WTC11 (cell line): ENCODE data around the gene ADK. TPM values are rescaled to one million over a fixed set of nuclear protein-coding genes. Genes with fewer than 3 reads are reported as not detected.

Experiments
- ATAC-seq: fragments of 200-7000 bp; cut with Tn5 transposase; 2 replicates; pipeline ENCODE4 v1.10.0; 2021; ENCODE audit warnings: mild to moderate bottlenecking, moderate library complexity
- CTCF ChIA-PET: fragments of 300-600 bp; sonication (Branson Sonifier 250); formaldehyde crosslinking; loops from one replicate; lab custom pipeline; 2021; ENCODE audit warnings: antibody characterized with exemption; lab: Charles Lee
- POLR2A ChIA-PET: fragments of 350-600 bp; sonication (Branson Sonifier 250); formaldehyde crosslinking; loops from one replicate; lab custom pipeline; 2021; ENCODE audit warnings: antibody characterized with exemption; lab: Charles Lee
- DNase-seq: peaks from one replicate; pipeline ENCODE4 v3.0.0; 2021; ENCODE audit warnings: low spot score
- H3K27ac Mint-ChIP-seq: 2 replicates; pipeline ENCODE4 v1.8.0; 2021; ENCODE audit warnings: mixed read lengths
- H3K27me3 Mint-ChIP-seq: 2 replicates; pipeline ENCODE4 v1.8.0; 2021; ENCODE audit warnings: low read depth, mild to moderate bottlenecking, moderate library complexity, mixed read lengths
- H3K36me3 Mint-ChIP-seq: 2 replicates; pipeline ENCODE4 v1.8.0; 2021; ENCODE audit warnings: mixed read lengths
- H3K4me1 Mint-ChIP-seq: 2 replicates; pipeline ENCODE4 v1.8.0; 2022; ENCODE audit warnings: mixed read lengths
- H3K4me3 Mint-ChIP-seq: 2 replicates; pipeline ENCODE4 v1.8.0; 2021; ENCODE audit warnings: mild to moderate bottlenecking, moderate library complexity, mixed read lengths
- H3K9me3 Mint-ChIP-seq: 2 replicates; pipeline ENCODE4 v1.8.0; 2021; ENCODE audit warnings: mixed read lengths
- AR ChIP-seq: fragments of 250-450 bp; sonication (Bioruptor Pico); IDR thresholded peaks from 2 replicates; pipeline ENCODE4 v1.9.0; 2021; ENCODE audit warnings: mild to moderate bottlenecking
- ATF1 ChIP-seq: sonication (generic); formaldehyde crosslinking; IDR thresholded peaks from 2 replicates; pipeline ENCODE4 v1.8.1; 2023; ENCODE audit warnings: mild to moderate bottlenecking, moderate library complexity, missing genetic modification reagents
- ATF6 ChIP-seq: sonication (generic); formaldehyde crosslinking; IDR thresholded peaks from 2 replicates; pipeline ENCODE4 v1.8.1; 2023; ENCODE audit warnings: mild to moderate bottlenecking, missing genetic modification reagents
- CREB1 ChIP-seq: sonication (generic); formaldehyde crosslinking; IDR thresholded peaks from 2 replicates; pipeline ENCODE4 v1.8.0; 2023; ENCODE audit warnings: mild to moderate bottlenecking, missing genetic modification reagents
- CTCF ChIP-seq: fragments of 200-600 bp; IDR thresholded peaks from 2 replicates; pipeline ENCODE4 v1.8.0; 2022; ENCODE audit warnings: antibody characterized with exemption
- E2F5 ChIP-seq: sonication (generic); formaldehyde crosslinking; IDR thresholded peaks from 2 replicates; pipeline ENCODE4 v1.8.1; 2022; ENCODE audit warnings: mild to moderate bottlenecking, moderate library complexity, missing genetic modification reagents
- ESRRA ChIP-seq: sonication (generic); formaldehyde crosslinking; IDR thresholded peaks from 2 replicates; pipeline ENCODE4 v1.8.1; 2022; ENCODE audit warnings: mild to moderate bottlenecking, missing genetic modification reagents, borderline replicate concordance
- ETV6 ChIP-seq: sonication (generic); formaldehyde crosslinking; IDR thresholded peaks from 2 replicates; pipeline ENCODE4 v1.8.1; 2022; ENCODE audit warnings: mild to moderate bottlenecking, missing genetic modification reagents
- GTF2I ChIP-seq: fragments of 250-450 bp; sonication (Bioruptor Pico); conservative IDR thresholded peaks from 2 replicates; pipeline ENCODE4 v1.4.0; 2021; ENCODE audit warnings: mild to moderate bottlenecking
- MXD4 ChIP-seq: fragments of 250-450 bp; sonication (Bioruptor Pico); IDR thresholded peaks from 2 replicates; pipeline ENCODE4 v1.8.0; 2021; ENCODE audit warnings: mild to moderate bottlenecking, moderate library complexity, borderline replicate concordance
- NFATC4 ChIP-seq: fragments of 250-450 bp; sonication (Bioruptor Pico); IDR thresholded peaks from 2 replicates; pipeline ENCODE4 v1.9.0; 2021; ENCODE audit warnings: mild to moderate bottlenecking
- NR1H2 ChIP-seq: sonication (generic); formaldehyde crosslinking; IDR thresholded peaks from 2 replicates; pipeline ENCODE4 v1.9.0; 2021; ENCODE audit warnings: mild to moderate bottlenecking, moderate library complexity, missing genetic modification reagents
- NR2C2 ChIP-seq: sonication (generic); formaldehyde crosslinking; IDR thresholded peaks from 2 replicates; pipeline ENCODE4 v1.8.0; 2022; ENCODE audit warnings: mild to moderate bottlenecking, missing genetic modification reagents
- PREB ChIP-seq: sonication (generic); formaldehyde crosslinking; IDR thresholded peaks from 2 replicates; pipeline ENCODE4 v1.8.1; 2022; ENCODE audit warnings: mild to moderate bottlenecking, missing genetic modification reagents, moderate library complexity, borderline replicate concordance
- SOX15 ChIP-seq: fragments of 250-450 bp; sonication (Bioruptor Pico); IDR thresholded peaks from 2 replicates; pipeline ENCODE4 v1.9.0; 2021; ENCODE audit warnings: mild to moderate bottlenecking
- TEAD1 ChIP-seq: sonication (generic); formaldehyde crosslinking; IDR thresholded peaks from 2 replicates; pipeline ENCODE4 v1.8.0; 2022; ENCODE audit warnings: mild to moderate bottlenecking, missing genetic modification reagents
- ZNF232 ChIP-seq: sonication (generic); formaldehyde crosslinking; IDR thresholded peaks from 2 replicates; pipeline ENCODE4 v1.8.0; 2022; ENCODE audit warnings: mild to moderate bottlenecking, missing genetic modification reagents
- ZNF423 ChIP-seq: fragments of 250-450 bp; sonication (Bioruptor Pico); IDR thresholded peaks from 2 replicates; pipeline ENCODE4 v2.1.2; 2022; ENCODE audit warnings: mild to moderate bottlenecking, moderate library complexity
- ZNF512 ChIP-seq: sonication (generic); formaldehyde crosslinking; IDR thresholded peaks from 2 replicates; pipeline ENCODE4 v1.8.1; 2022; ENCODE audit warnings: missing genetic modification reagents, borderline replicate concordance
- ZNF671 ChIP-seq: fragments of 250-450 bp; sonication (Bioruptor Pico); IDR thresholded peaks from 2 replicates; pipeline ENCODE4 v1.8.0; 2021; ENCODE audit warnings: mild to moderate bottlenecking
- total RNA-seq: library from RNA; stranded (reverse); gene quantifications from 3 replicates; pipeline ENCODE4 v1.2.3, GENCODE V29; 2021

Gene ADK
- total RNA-seq, 1 experiment from 2014 or later, result 32.7 TPM

GRCh38 chr10:74600170-74600569, 449.1 kb downstream of the ADK start (continued):
- TF ChIP-seq ATF1 (no peak), ESRRA (CRISPR knock-in tag) (no peak)

- Mint-ChIP-seq H3K4me1 (no peaks in the 10 kb centered on the region), H3K9me3 (peaks cover 13% of the 10 kb centered on the region), H3K4me3 (no peak overlapping the region), H3K36me3 (peaks cover 11% of the 10 kb centered on the region), H3K27me3 (no peaks in the 10 kb centered on the region), H3K27ac (no peak overlapping the region)
- ATAC-seq (no peak), DNase-seq (no peak)
- POLR2A ChIA-PET, result interaction anchor here (0.6 kb wide), 1 partner anchor 226 kb away, joined by 5 read pairs; no protein-coding TSS in a partner anchor
- CTCF ChIA-PET, result no interaction called here
- TF ChIP-seq ZNF671 (CRISPR knock-in tag), result no peak
- TF ChIP-seq TEAD1 (CRISPR knock-in tag), result no peak
- no peak for TF ChIP-seq ZNF512 (CRISPR knock-in tag)
- TF ChIP-seq CREB1 (CRISPR knock-in tag), result no peak
- no peak for TF ChIP-seq ATF6 (CRISPR knock-in tag)
- TF ChIP-seq AR, result no peak
- no peak for TF ChIP-seq NR2C2 (CRISPR knock-in tag)
- no peak for TF ChIP-seq E2F5 (CRISPR knock-in tag)
- no peak for TF ChIP-seq GTF2I (CRISPR knock-in tag)
- TF ChIP-seq NFATC4 (CRISPR knock-in tag), result no peak
- no peak for TF ChIP-seq NR1H2 (CRISPR knock-in tag)
- TF ChIP-seq, all 79 proteins: peak for 0
Measured at GRCh38 chr10:74602576-74602975, 451.6 kb downstream of the ADK start.

- CTCF ChIA-PET, result no interaction called here
Measured at GRCh38 chr10:74610299-74610698, 459.3 kb downstream of the ADK start.

More at GRCh38 chr10:74610299-74610698, 459.3 kb downstream of the ADK start:
- Mint-ChIP-seq H3K4me1 (peaks cover 28% of the 10 kb centered on the region), H3K27ac (no peak overlapping the region), H3K4me3 (no peak overlapping the region), H3K9me3 (no peaks in the 10 kb centered on the region), H3K27me3 (no peaks in the 10 kb centered on the region), H3K36me3 (no peaks in the 10 kb centered on the region)
- POLR2A ChIA-PET, result no interaction called here
- ATAC-seq (no peak), DNase-seq (no peak)
- TF ChIP-seq ZNF232 (no peak), MXD4 (CRISPR knock-in tag) (no peak), NR1H2 (CRISPR knock-in tag) (no peak), ZNF423 (no peak), SOX15 (CRISPR knock-in tag) (no peak), CTCF (no peak), ETV6 (CRISPR knock-in tag) (no peak), PREB (CRISPR knock-in tag) (no peak)
